Endothelial cell of umbilical vein (primary cell): ENCODE data around the gene KRTAP10-1.

ENCODE experiments used
- FOS ChIP-seq: IDR thresholded peaks from 2 replicates; pipeline ENCODE4 v1.6.1; 2011; ENCODE audit warnings: mild to moderate bottlenecking, low read length, moderate library complexity, borderline replicate concordance; ENCODE audit not compliant: insufficient read depth
- POLR2A ChIP-seq: IDR thresholded peaks from 2 replicates; pipeline ENCODE4 v1.6.1; 2012; ENCODE audit warnings: low read depth, mild to moderate bottlenecking, control low read depth, low read length
- TF ChIP-seq, protein P1 (sequence below), 2 donors: IDR thresholded peaks; 1 replicate in 1 of 2; 2 replicates in 1 of 2; pipeline ENCODE4 v1.5.1; 2011; ENCODE audit warnings: low read length in 2 of 2, mild to moderate bottlenecking in 2 of 2, moderate library complexity in 2 of 2, control low read depth in 1 of 2, inconsistent platforms in 1 of 2, low read depth in 1 of 2; ENCODE audit not compliant: insufficient read depth in 1 of 2; ENCODE audit errors: extremely low read depth in 1 of 2

DNA sequence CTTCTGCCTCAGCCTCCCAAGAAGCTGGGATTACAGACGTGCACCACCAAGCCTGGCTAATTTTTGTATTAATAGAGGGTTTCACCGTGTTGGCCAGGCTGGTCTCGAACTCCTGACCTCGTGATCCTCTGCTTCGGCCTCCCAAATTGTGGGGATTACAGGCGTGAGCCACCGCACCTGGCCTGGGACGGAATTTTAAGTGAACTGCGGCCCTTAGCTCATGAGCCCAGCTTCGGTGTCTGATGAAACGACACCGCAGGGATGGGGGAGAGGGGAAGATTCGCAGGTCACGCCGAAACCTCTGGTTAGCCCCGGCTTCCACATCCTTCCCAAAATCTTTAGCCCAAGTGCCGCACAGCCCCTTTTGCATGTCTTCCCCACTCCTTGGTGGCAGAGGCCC, 45.6 kb downstream of the KRTAP10-1 start:
- TF ChIP-seq, protein P1, sequence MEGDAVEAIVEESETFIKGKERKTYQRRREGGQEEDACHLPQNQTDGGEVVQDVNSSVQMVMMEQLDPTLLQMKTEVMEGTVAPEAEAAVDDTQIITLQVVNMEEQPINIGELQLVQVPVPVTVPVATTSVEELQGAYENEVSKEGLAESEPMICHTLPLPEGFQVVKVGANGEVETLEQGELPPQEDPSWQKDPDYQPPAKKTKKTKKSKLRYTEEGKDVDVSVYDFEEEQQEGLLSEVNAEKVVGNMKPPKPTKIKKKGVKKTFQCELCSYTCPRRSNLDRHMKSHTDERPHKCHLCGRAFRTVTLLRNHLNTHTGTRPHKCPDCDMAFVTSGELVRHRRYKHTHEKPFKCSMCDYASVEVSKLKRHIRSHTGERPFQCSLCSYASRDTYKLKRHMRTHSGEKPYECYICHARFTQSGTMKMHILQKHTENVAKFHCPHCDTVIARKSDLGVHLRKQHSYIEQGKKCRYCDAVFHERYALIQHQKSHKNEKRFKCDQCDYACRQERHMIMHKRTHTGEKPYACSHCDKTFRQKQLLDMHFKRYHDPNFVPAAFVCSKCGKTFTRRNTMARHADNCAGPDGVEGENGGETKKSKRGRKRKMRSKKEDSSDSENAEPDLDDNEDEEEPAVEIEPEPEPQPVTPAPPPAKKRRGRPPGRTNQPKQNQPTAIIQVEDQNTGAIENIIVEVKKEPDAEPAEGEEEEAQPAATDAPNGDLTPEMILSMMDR (IDR thresholded peaks at IDR 0.05; ENCODE audit: extremely low read depth in 1 of 2, insufficient read depth in 1 of 2, low read depth in 1 of 2, low read length in 2 of 2), result no peak
- no peak for TF ChIP-seq POLR2A
- TF ChIP-seq FOS, result no peak
